ENCODE measurements around the gene TCP11L2.
"Not testable (repeated sequence)": the region's sequence is repeated elsewhere in the genome, so short reads cannot be mapped to it uniquely, and the experiment has no call there.

The TCP11L2 gene

DNA sequence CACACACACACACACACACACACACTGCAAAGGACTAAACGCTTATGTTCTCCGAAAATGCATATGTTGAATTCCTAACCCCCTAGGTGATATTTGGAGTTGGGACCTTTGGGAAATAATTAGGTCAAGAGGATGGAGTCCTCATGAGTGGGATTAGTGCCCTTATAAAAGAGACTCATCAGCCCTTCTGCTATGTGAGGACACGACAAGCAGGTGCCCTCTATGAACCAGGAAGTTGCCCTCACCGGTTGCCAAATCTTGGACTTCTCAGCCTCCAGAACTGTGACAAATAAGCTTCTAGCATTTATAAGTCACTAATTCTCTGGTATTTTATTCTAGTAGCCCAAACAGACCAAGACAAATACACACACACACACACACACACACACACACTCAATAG lies 20.7 kb upstream of the TCP11L2 start:
- no peak for DNase-seq (ENCODE audit: low read depth, low spot score)
- in situ Hi-C loops (cut with HindIII; ENCODE audit: low sequenced_read_pairs) = no loop called here
- TF ChIP-seq, protein P1, sequence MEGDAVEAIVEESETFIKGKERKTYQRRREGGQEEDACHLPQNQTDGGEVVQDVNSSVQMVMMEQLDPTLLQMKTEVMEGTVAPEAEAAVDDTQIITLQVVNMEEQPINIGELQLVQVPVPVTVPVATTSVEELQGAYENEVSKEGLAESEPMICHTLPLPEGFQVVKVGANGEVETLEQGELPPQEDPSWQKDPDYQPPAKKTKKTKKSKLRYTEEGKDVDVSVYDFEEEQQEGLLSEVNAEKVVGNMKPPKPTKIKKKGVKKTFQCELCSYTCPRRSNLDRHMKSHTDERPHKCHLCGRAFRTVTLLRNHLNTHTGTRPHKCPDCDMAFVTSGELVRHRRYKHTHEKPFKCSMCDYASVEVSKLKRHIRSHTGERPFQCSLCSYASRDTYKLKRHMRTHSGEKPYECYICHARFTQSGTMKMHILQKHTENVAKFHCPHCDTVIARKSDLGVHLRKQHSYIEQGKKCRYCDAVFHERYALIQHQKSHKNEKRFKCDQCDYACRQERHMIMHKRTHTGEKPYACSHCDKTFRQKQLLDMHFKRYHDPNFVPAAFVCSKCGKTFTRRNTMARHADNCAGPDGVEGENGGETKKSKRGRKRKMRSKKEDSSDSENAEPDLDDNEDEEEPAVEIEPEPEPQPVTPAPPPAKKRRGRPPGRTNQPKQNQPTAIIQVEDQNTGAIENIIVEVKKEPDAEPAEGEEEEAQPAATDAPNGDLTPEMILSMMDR (IDR thresholded peaks at IDR 0.05; ENCODE audit: low read depth, low read length) = no peak
- no peak overlapping the region for H3K4me3 ChIP-seq (ENCODE audit: low read depth, low read length)

DNA sequence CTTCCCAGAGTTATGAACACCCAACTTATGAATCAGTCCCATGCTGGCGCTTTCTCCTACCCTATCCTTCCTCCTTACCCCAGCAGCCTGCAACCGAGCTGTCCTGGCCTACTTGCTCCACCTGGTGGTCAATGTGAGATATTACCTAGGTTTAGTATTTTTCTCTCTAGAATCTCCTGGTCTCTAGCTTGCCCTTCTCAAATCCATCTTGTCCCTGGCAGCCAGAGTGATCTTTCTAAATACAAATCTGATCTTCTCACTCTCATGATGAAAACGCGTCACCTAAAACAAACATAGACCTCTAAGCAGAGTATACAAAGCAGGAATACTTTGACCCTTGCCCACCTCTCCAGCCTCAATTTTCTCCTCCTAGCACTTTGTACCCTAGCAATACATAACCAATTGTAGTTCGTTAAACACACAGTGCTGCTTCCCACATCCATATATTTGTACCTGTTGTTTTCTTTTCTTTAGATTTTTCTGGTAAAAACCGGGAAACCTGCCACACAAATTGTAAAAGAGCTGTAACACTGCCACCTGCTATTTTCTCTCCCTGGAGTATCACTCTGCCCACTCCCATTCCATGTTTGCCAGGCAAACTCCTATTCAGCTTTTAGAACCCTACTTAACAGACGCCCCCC lies 20.0 kb upstream of the TCP11L2 start:
- peak; percentile 46 for DNase-seq (ENCODE audit: low read depth, low spot score)
- in situ Hi-C loops (cut with HindIII; ENCODE audit: low sequenced_read_pairs) = no loop called here
- H3K4me3 ChIP-seq (ENCODE audit: low read depth, low read length) = no peak overlapping the region
- TF ChIP-seq, protein P1 (IDR thresholded peaks at IDR 0.05; ENCODE audit: low read depth, low read length) = peak; percentile 64

DNA sequence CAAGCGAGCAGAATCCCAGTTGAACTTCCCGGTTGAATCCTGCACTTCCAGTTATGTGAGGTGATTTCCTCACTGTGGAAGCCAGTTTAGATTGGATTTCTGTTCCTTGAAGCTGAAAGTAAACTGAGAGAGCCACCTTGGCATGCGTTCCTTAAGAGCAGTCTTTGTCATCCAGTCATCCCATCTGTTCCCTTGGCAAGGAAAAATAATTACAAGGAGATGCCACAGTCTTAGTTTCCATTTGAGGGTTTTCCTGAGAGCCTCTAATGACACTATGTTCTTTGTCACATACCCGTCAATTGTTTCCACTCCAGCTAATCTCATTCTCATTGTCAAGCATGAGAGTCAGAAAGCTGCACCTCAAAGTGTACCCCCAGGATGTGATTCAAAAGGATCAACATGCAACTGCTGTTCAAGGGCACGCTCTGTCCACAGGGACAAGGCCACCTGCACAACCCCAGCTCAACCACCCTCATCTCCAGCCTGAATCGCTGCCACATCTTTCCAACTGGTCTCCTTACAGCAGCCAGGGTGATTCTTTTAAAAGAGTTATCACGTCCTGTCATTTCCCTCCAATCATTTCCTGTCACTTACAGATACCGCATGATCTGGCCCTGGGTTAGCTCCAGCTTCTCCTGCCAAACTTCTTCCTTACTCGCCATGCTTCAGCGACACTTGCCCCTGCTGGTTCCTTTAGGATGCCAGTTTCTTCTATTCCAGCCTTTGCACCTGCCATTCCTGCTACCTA lies 18.0 kb upstream of the TCP11L2 start:
- DNase-seq (ENCODE audit: low read depth, low spot score) = no peak
- H3K4me3 ChIP-seq (ENCODE audit: low read depth, low read length) = no peak overlapping the region
- in situ Hi-C loops (cut with HindIII; ENCODE audit: low sequenced_read_pairs) = no loop called here
- TF ChIP-seq, protein P1 (IDR thresholded peaks at IDR 0.05; ENCODE audit: low read depth, low read length) = no peak

DNA sequence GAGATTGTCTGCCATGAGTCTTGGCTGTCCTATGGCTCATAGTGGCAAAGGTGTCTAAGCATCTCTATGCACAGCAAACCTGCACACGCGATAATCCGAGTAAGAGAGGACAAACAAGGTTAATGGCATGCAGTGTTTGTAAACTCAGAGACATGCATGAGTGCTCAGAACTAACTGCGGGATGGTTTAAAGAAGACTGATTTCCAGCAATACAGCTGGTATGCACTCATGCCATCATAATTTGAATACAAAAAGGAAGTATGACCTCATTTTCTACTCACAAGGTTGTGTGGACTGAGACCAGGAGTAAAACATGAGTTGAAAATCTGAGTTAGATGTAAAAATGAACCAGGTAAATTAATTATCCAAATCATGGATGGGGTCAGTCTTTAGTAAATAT lies 16.6 kb upstream of the TCP11L2 start:
- H3K4me3 ChIP-seq (ENCODE audit: low read depth, low read length) = no peak overlapping the region
- in situ Hi-C loops (cut with HindIII; ENCODE audit: low sequenced_read_pairs) = no loop called here
- DNase-seq (ENCODE audit: low read depth, low spot score) = no peak
- TF ChIP-seq, protein P1 (IDR thresholded peaks at IDR 0.05; ENCODE audit: low read depth, low read length) = no peak

DNA sequence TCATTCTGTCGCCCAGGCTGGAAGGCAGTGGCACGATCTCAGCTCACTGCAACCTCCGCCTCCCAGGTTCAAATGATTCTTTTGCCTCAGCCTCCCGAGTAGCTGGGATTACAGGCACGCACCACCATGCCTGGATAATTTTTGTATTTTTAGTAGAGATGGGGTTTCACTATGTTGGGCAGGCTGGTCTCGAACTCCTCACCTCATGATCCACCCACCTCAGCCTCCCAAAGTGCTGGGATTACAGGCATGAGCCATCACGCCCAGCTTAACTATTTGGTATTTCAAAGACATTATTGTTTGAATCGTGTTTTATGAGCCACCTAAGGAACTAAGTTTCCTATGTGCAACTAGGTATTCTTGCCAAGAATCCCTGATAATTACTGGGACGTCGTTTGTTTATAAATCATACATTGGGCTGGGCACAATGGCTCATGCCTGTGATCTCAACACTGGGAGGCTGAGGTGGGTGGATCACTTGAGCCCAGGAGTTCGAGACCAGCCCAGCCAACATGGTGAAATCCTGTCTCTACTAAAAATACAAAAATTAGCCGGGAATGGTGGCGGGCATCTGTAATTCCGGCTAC lies 15.9 kb upstream of the TCP11L2 start:
- DNase-seq (ENCODE audit: low read depth, low spot score); H3K4me3 ChIP-seq (ENCODE audit: low read depth, low read length); in situ Hi-C loops (cut with HindIII; ENCODE audit: low sequenced_read_pairs): not testable (repeated sequence)

DNA sequence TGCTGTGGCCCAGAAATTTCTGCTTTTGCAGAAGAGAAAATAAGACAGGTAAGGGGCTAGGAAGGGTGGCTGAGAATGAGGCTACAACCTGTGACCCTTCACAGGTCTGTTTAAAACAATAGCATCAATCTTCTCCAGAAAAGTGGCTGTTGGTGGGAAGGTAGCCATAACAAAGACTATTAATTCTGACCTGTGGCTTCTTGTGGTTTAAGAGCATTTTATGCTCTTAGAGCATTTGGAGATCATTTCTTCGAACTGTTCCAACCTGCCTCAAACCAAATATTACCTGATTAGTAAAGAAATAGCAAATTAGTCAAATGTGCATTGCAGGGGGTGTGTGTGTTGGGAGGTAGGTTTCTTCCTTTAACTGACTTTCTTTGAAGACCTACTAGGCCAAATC lies 15.2 kb upstream of the TCP11L2 start:
- peak; percentile 52 for DNase-seq (ENCODE audit: low read depth, low spot score)
- in situ Hi-C loops (cut with HindIII; ENCODE audit: low sequenced_read_pairs) = no loop called here
- TF ChIP-seq, protein P1 (IDR thresholded peaks at IDR 0.05; ENCODE audit: low read depth, low read length) = no peak
- no peak overlapping the region for H3K4me3 ChIP-seq (ENCODE audit: low read depth, low read length)

DNA sequence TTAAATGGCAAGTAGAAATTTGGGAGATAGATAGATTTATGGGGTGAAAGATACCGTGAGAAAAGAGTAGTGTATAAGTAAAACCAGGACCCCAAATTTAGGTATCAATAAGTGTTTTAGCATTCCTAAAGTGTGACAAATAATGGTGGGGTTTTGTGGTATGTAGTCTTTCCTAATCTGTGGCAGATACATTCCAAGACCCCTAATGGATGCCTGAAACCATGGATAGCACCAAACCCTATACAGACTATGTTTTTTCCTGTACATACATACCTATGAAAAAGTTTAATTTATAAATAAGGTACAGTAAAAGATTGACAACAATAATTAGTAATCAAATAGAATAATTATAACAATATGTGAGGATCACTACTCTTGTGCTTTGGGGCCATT lies 14.4 kb upstream of the TCP11L2 start:
- H3K4me3 ChIP-seq (ENCODE audit: low read depth, low read length) = no peak overlapping the region
- no peak for DNase-seq (ENCODE audit: low read depth, low spot score)
- in situ Hi-C loops (cut with HindIII; ENCODE audit: low sequenced_read_pairs) = no loop called here
- TF ChIP-seq, protein P1 (IDR thresholded peaks at IDR 0.05; ENCODE audit: low read depth, low read length) = no peak
